Mesodermal cell (in vitro differentiated cells): ENCODE results near the gene AKR1C4.
"Not testable (repeated sequence)": the region's sequence is repeated elsewhere in the genome, so short reads cannot be mapped to it uniquely, and the experiment has no call there.

Source experiments
- H3K27ac ChIP-seq: 2 replicates; pipeline ENCODE4 v1.7.0; 2013; ENCODE audit warnings: mild to moderate bottlenecking, low read depth, low read length, moderate library complexity; ENCODE audit not compliant: severe bottlenecking
- H3K36me3 ChIP-seq: 2 replicates; pipeline ENCODE4 v1.7.1; 2013; ENCODE audit warnings: mild to moderate bottlenecking, low read length, moderate library complexity; ENCODE audit not compliant: control insufficient read depth, insufficient read depth
- H3K4me1 ChIP-seq: one replicate; pipeline ENCODE4 v1.7.1; 2013; ENCODE audit warnings: mild to moderate bottlenecking, low read length; ENCODE audit not compliant: insufficient read depth, control insufficient read depth, poor library complexity, severe bottlenecking
- H3K4me3 ChIP-seq: 2 replicates; pipeline ENCODE4 v1.7.0; 2013; ENCODE audit warnings: low read length, control low read depth, mild to moderate bottlenecking; ENCODE audit not compliant: insufficient read depth, poor library complexity, severe bottlenecking; ENCODE audit errors: extremely low read depth
- H3K9me3 ChIP-seq: 2 replicates; pipeline ENCODE4 v1.7.1; 2013; ENCODE audit warnings: mild to moderate bottlenecking, low read length, moderate library complexity; ENCODE audit not compliant: control insufficient read depth
- WGBS, 2 experiments: methylation state at CpG; one replicate each; pipeline ENCODE4 v1.1.5; 2013; ENCODE audit warnings: missing lambda C conversion rate in 2 of 2; ENCODE audit not compliant: insufficient coverage in 2 of 2; 5-methylcytosine and 5-hydroxymethylcytosine counted together

The AKR1C4 gene

DNA sequence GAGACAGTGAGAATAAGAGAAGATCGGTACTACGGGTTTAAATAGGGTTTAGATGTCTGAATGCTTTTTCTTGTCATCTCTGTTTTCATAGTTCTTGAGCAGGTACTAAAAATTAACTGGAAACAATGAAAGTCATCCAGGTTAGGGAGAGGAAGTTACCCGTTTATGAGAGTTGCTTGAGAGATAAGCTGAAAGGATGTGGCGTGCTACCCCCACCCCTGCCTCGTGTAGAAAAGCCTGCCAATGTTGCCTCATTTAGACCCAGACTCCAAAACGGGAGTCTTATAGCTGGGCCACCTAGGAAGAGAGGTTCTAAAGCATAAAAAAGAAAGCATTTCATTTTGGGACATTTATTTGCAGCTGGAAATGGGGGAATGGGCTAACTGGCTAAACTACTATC lies 10.2 kb downstream of the AKR1C4 start:
- no peaks in the 10 kb centered on the region for H3K4me1 ChIP-seq
- WGBS, 2 experiments: 64 to 85% methylated on average over 3 to 6 of the region's 6 CpGs

DNA sequence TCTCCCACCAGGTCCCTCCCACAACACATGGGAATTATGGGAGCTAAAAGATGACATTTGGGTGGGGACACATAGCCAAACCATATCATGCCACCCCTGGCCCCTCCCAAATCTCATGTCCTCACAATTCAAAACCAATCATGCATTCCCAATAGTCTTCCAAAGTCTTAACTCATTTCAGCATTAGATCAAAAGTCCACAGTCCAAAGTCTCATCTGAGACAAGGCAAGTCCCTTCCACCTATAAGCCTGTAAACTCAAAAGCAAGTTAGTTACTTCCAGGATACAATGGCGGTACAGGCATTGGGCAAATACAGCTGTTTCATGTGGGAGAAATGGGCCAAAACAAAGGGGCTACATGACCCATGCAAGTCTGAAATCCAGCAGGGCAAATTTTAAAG lies 13.1 kb downstream of the AKR1C4 start:
- 88 to 100% methylated on average over 1 of the region's 1 CpG for WGBS, 2 experiments
- not testable (repeated sequence) for H3K36me3 ChIP-seq, H3K27ac ChIP-seq, H3K4me1 ChIP-seq, H3K4me3 ChIP-seq, H3K9me3 ChIP-seq

More for the DNA sequence above, 10.2 kb downstream of the AKR1C4 start:
- no peaks in the 10 kb centered on the region for H3K9me3 ChIP-seq
- H3K36me3 ChIP-seq: no peaks in the 10 kb centered on the region
- H3K4me3 ChIP-seq: no peak overlapping the region
- no peak overlapping the region for H3K27ac ChIP-seq

DNA sequence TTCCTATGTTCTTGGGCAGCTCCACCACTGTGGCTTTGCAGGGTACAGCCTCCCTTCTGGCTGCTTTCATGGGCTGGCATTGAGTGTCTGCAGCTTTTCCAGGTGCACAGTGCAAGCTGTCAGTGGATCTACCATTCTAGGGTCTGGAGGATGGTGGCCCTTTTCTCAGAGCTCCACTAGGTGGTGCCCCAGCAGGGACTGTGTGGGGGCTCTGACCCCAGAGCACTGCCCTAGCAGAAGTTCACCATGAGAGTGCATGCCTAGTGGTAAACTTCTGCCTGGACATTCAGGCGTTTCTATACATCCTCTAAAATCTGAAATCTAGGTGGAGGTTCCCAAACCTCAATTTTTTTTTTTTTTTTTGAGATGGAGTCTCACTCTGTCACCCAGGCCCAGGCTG lies 13.6 kb downstream of the AKR1C4 start:
- not testable (repeated sequence) for H3K4me3 ChIP-seq, H3K36me3 ChIP-seq, H3K4me1 ChIP-seq, H3K9me3 ChIP-seq, H3K27ac ChIP-seq
- WGBS, 2 experiments: no CpG with 5 or more reads among the region's 1 CpG

DNA sequence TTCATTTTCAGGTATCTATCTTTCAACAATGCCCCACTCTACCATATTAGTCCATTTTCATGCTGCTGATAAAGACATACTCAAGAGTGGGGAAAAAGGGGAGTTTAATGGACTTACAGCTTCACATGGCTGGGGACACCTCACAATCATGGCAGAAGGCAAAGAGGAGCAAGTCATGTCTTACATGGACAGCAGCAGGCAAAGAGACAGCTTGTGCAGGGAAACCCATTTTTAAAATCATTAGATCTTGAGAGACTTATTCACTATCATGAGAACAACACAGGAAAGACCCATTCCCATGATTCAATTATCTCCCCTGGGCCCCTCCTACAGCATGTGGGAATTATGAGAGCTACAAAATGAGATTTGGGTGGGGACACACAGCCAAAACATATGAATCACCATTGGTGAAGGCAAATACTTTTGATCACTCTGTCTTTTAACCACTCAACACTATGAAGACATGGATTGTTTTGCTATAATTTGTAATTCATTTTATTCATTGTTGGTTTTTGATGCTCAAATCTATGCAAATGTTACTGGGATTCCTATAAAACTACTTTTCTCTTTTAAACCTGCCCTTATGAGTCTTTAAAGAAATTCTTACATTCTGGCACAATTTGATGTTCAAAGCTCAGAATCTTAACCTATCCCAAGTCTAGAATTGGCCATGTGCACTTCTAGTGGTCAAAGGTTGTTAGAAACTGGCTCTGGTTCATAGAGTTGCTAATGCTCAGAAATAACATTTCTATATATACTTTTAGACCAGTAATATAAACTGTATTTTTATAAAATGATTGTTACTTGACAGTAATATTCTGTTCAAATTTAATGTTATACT lies 15.3 kb downstream of the AKR1C4 start:
- H3K4me1 ChIP-seq: no peaks in the 10 kb centered on the region
- H3K27ac ChIP-seq: no peak overlapping the region
- H3K4me3 ChIP-seq: no peak overlapping the region
- no peaks in the 10 kb centered on the region for H3K36me3 ChIP-seq
- H3K9me3 ChIP-seq: no peaks in the 10 kb centered on the region

DNA sequence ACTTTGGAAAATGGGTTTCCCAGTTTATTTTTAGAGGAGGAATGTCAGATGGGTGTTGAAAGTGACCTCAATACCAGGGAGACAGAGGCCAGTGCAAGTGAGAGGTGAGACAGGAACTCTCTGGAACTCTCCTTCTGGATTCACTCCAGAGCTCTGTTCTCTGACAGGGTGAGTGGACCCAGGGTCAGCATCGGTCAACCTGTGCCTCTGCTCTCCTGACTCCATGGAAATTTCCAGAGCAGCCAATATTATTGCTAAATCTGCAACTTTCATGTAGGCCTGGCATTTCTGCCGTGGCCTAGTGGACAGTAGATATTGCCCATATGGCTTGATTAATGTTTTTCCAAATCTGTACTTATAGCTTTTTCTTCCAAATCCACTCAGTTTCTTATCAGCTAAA lies 20.2 kb downstream of the AKR1C4 start:
- Histone ChIP-seq H3K4me1 (no peaks in the 10 kb centered on the region), H3K9me3 (no peaks in the 10 kb centered on the region), H3K4me3 (no peak overlapping the region), H3K36me3 (no peaks in the 10 kb centered on the region), H3K27ac (no peak overlapping the region)
- WGBS, 2 experiments: 0% methylated on average over 1 of the region's 2 CpGs

DNA sequence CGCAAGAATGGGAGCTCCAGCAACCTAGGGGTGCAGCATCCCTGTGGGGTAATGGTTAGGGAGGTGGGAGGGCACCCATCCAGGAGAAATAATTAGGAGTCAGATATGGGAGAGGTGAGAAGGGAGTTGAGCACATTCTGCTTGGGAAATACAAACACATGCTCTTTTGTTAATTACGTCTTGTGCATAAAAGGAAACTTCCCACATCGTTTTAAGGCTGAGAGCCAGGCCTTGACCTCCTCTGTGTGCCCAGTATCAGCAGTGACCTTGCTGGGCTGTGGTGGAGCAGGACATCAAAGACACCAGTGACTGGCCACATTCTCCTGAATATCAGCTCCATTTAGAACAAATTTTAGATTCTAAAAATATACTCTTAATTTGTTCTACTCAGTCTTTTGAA lies 22.6 kb downstream of the AKR1C4 start:
- H3K4me3 ChIP-seq: no peak overlapping the region
- no peaks in the 10 kb centered on the region for H3K36me3 ChIP-seq
- no peak overlapping the region for H3K27ac ChIP-seq
- H3K4me1 ChIP-seq: no peaks in the 10 kb centered on the region
- 81 to 100% methylated on average over 1 to 2 of the region's 3 CpGs for WGBS, 2 experiments
- H3K9me3 ChIP-seq: no peaks in the 10 kb centered on the region

DNA sequence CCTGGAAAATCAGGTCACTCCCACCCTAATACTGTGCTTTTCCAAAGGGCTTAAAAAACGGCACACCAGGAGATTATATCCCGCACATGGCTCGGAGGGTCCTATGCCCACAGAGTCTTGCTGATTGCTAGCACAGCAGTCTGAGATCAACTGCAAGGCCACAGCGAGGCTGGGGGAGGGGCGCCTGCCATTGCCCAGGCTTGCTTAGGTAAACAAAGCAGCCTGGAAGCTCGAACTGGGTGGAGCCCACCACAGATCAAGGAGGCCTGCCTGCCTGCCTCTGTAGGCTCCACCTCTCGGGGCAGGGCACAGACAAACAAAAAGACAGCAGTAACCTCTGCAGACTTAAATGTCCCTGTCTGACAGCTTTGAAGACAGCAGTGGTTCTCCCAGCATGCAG lies 26.3 kb downstream of the AKR1C4 start:
- 74 to 88% methylated on average over 3 to 4 of the region's 7 CpGs for WGBS, 2 experiments
- not testable (repeated sequence) for H3K4me1 ChIP-seq, H3K4me3 ChIP-seq, H3K36me3 ChIP-seq, H3K9me3 ChIP-seq, H3K27ac ChIP-seq

DNA sequence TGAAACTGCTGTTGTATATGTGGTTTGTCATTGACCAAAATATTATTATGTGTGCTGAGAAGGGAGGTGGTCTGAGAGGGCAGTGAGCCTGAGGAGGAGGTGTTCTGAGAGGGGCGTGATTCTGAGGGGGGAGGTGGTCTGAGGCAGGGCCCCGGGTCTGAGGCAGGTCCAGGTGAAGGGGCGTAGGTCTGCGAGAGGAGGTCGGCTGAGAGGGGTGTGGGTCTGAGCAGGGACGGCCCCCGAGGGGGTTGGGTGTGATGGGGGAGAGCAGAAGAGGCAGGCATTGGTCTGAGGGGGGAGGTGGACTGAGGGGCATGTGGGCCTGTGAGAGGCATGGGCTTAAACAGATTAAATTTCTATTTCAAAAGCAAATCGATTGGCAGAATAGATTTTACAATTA lies 32.4 kb downstream of the AKR1C4 start:
- WGBS, 2 experiments: 86 to 100% methylated on average over 4 to 6 of the region's 8 CpGs
- Histone ChIP-seq H3K9me3 (no peaks in the 10 kb centered on the region), H3K27ac (no peak overlapping the region), H3K4me3 (no peak overlapping the region), H3K36me3 (no peaks in the 10 kb centered on the region), H3K4me1 (no peaks in the 10 kb centered on the region)

DNA sequence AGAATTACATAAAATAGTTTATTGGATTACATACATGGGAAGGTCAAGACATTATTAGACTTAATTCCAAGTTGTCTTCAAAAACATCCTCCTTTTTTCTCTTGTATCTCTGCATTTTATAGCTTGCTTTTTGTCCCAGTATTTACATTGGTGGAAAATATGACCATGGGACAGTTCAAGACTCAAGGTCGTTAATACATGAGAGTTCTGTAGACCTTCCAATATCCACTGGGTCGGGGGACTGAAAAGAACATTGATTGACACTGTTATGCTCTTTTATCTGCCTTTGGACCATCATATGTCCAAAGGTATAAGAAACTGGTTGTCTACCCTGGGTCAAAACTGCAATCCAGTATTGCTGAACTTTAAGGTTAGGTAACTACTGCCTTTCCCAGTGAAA lies 36.7 kb downstream of the AKR1C4 start:
- no peaks in the 10 kb centered on the region for H3K9me3 ChIP-seq
- 100% methylated on average over 2 of the region's 2 CpGs; no CpG with 5 or more reads in 1 of the 2 experiments for WGBS, 2 experiments
- H3K4me1 ChIP-seq: no peaks in the 10 kb centered on the region
- H3K27ac ChIP-seq: no peak overlapping the region
- no peak overlapping the region for H3K4me3 ChIP-seq
- H3K36me3 ChIP-seq: no peaks in the 10 kb centered on the region

DNA sequence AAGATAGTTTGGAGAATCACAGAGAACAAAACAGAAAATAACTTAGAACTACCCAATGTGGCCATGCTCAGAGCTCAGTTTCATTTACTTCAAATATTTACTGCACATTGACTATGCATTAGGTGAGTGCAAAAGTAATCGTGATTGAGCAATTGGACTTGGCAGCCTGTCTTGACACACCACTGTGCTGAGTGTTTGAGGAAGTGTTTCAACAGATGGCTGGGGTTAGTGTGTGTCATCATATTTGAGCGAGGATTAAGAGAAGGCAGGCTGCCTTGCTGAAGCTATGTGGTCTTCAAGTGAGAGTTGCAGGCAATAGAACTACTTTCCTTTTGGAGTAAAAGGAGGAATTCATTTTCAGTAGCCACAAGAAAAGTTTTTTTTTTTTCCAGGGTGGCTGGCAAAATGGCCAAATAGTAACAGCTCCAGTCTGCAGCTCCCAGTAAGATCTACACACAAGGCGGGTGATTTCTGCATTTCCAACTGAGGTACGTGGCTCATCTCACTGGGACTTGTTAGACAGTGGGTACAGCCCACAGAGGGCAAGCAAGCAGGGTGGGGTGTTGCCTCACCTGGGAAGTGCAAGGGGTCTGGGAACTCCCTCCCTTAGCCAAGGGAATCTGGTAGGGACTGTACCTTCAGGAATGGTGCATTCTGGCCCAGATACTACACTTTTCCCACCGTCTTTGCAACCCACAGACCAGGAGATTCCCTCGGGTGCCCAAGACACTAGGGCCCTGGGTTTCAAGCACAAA lies 37.6 kb downstream of the AKR1C4 start:
- Histone ChIP-seq H3K36me3 (no peaks in the 10 kb centered on the region), H3K27ac (no peak overlapping the region), H3K9me3 (no peaks in the 10 kb centered on the region), H3K4me1 (no peaks in the 10 kb centered on the region), H3K4me3 (no peak overlapping the region)
- WGBS, 2 experiments: 69 to 70% methylated on average over 5 of the region's 6 CpGs

DNA sequence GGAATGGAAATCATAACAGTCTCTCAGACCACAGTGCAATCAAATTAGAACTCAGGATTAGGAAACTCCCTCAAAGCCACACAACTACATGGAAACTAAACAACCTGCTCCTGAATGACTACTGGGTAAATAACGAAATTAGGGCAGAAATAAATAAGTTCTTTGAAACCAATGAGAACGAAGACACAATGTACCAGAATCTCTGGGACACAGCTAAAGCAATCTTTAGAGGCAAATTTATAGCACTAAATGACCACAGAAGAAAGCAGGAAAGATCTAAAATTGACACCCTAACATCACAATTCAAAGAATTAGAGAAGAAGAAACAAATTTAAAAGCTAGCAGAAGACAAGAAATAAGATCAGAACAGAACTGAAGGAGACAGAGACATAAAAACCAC lies 40.9 kb downstream of the AKR1C4 start:
- no CpG with 5 or more reads among the region's 2 CpGs for WGBS, 2 experiments
- H3K27ac ChIP-seq, H3K4me3 ChIP-seq, H3K4me1 ChIP-seq, H3K9me3 ChIP-seq, H3K36me3 ChIP-seq: not testable (repeated sequence)
